ENCODE measurements around the gene CTXND1.

CTXND1 gene

GRCh38 chr15:80208758-80209734, 43.0 kb downstream of the CTXND1 start:
- DNase-seq: no peak

GRCh38 chr15:80207887-80208286, 44.1 kb downstream of the CTXND1 start:
- DNase-seq: no peak

- DNase-seq: no peak
Observed at GRCh38 chr15:80204231-80204630, 47.8 kb downstream of the CTXND1 start.

GRCh38 chr15:80203361-80203885, 48.6 kb downstream of the CTXND1 start:
- no peak for DNase-seq

- no peak for DNase-seq
Observed at GRCh38 chr15:80202641-80203360, 49.2 kb downstream of the CTXND1 start.

- DNase-seq: no peak
Observed at GRCh38 chr15:80202016-80202315, 50.0 kb downstream of the CTXND1 start.

GRCh38 chr15:80201256-80202015, 50.6 kb downstream of the CTXND1 start:
- no peak for DNase-seq

- no peak for DNase-seq
Observed at GRCh38 chr15:80199869-80200268, 52.1 kb downstream of the CTXND1 start.

GRCh38 chr15:80199366-80199765, 52.6 kb downstream of the CTXND1 start:
- DNase-seq: no peak

GRCh38 chr15:80194914-80195313, 57.1 kb downstream of the CTXND1 start:
- DNase-seq: no peak

- DNase-seq: no peak
Observed at GRCh38 chr15:80194186-80194585, 57.8 kb downstream of the CTXND1 start.

GRCh38 chr15:80191897-80192595, 60.0 kb downstream of the CTXND1 start:
- no peak for DNase-seq

GRCh38 chr15:80191198-80191597, 60.8 kb downstream of the CTXND1 start:
- no peak for DNase-seq

GRCh38 chr15:80188251-80188650, 63.8 kb downstream of the CTXND1 start:
- no peak for DNase-seq

- DNase-seq: no peak
Observed at GRCh38 chr15:80186597-80186996, 65.4 kb downstream of the CTXND1 start.

- no peak for DNase-seq
Observed at GRCh38 chr15:80186066-80186465, 65.9 kb downstream of the CTXND1 start.

- no peak for DNase-seq
Observed at GRCh38 chr15:80185152-80185551, 66.9 kb downstream of the CTXND1 start.

- no peak for DNase-seq
Observed at GRCh38 chr15:80184554-80184953, 67.5 kb downstream of the CTXND1 start.

GRCh38 chr15:80183886-80184285, 68.1 kb downstream of the CTXND1 start:
- no peak for DNase-seq

- no peak for DNase-seq
Observed at GRCh38 chr15:80183306-80183705, 68.7 kb downstream of the CTXND1 start.

GRCh38 chr15:80182611-80183261, 69.3 kb downstream of the CTXND1 start:
- no peak for DNase-seq

- DNase-seq: no peak
Observed at GRCh38 chr15:80180986-80181385, 71.0 kb downstream of the CTXND1 start.
